ENCODE measurements around the gene ASPDH. TPM values are rescaled to one million over a fixed set of nuclear protein-coding genes. Genes with fewer than 3 reads are reported as not detected.
"Not testable (repeated sequence)": the region's sequence is repeated elsewhere in the genome, so short reads cannot be mapped to it uniquely, and the experiment has no call there.

ASPDH gene
- total RNA-seq, 4 donors from 2014 or later, result not detected

- Histone ChIP-seq H3K9me3 (peaks cover 0 to 26% (median 0%) of the 10 kb centered on the region in 3 donors), H3K4me3 (no peak overlapping the region), H3K27ac (no peak overlapping the region), H3K27me3 (peaks cover 33% of the 10 kb centered on the region), H3K4me1 (no peaks in the 10 kb centered on the region), H3K36me3 (no peaks in the 10 kb centered on the region)
- 57 to 63% methylated on average over 3 of the region's 3 CpGs for WGBS, 2 donors (ENCODE audit: low coverage in 1 of 2)
- no peak for ATAC-seq
- no peak for TF ChIP-seq EP300 (IDR thresholded peaks at IDR 0.05)
These were observed 20.8 kb upstream of the ASPDH start for GRCh38 chr19:50534478-50534877.

GRCh38 chr19:50532952-50533351 is 19.2 kb upstream of the ASPDH start:
- WGBS, 2 donors (ENCODE audit: low coverage in 1 of 2), result 83 to 94% methylated on average over 4 of the region's 4 CpGs
- TF ChIP-seq POLR2AphosphoS5 (IDR thresholded peaks at IDR 0.05) (no peak), CTCF (IDR thresholded peaks at IDR 0.05) (no peak), POLR2A (IDR thresholded peaks at IDR 0.05) (no peak), EP300 (IDR thresholded peaks at IDR 0.05) (no peak)
- H3K27me3 ChIP-seq, result peaks cover 35% of the 10 kb centered on the region
- H3K4me1 ChIP-seq, result no peaks in the 10 kb centered on the region
- no peak for ATAC-seq
- no peak overlapping the region for H3K4me3 ChIP-seq
- H3K27ac ChIP-seq, result no peak overlapping the region
- H3K9me3 ChIP-seq, result peaks cover 0 to 26% (median 0%) of the 10 kb centered on the region in 3 donors
- H3K36me3 ChIP-seq, result no peaks in the 10 kb centered on the region

GRCh38 chr19:50531171-50531612 is 17.5 kb upstream of the ASPDH start:
- peaks cover 35% of the 10 kb centered on the region for H3K27me3 ChIP-seq
- H3K4me1 ChIP-seq, result no peaks in the 10 kb centered on the region
- WGBS, 2 donors (ENCODE audit: low coverage in 1 of 2), result no CpG with 5 or more reads among the region's 14 CpGs
- peaks cover 0 to 26% (median 0%) of the 10 kb centered on the region in 3 donors for H3K9me3 ChIP-seq
- ATAC-seq, result no peak
- no peak overlapping the region for H3K4me3 ChIP-seq
- H3K36me3 ChIP-seq, result no peaks in the 10 kb centered on the region
- H3K27ac ChIP-seq, result no peak overlapping the region
- TF ChIP-seq EP300 (IDR thresholded peaks at IDR 0.05) (no peak), POLR2A (IDR thresholded peaks at IDR 0.05) (no peak), CTCF (IDR thresholded peaks at IDR 0.05) (no peak), POLR2AphosphoS5 (IDR thresholded peaks at IDR 0.05) (no peak)

GRCh38 chr19:50528052-50528451 is 14.3 kb upstream of the ASPDH start:
- not testable (repeated sequence) for ATAC-seq, H3K27ac ChIP-seq, H3K4me3 ChIP-seq, H3K36me3 ChIP-seq, H3K4me1 ChIP-seq
- 84 to 93% methylated on average over 2 to 3 of the region's 3 CpGs for WGBS, 2 donors (ENCODE audit: low coverage in 1 of 2)
- Histone ChIP-seq H3K9me3 (peaks cover 0 to 12% (median 0%) of the 10 kb centered on the region in 3 donors), H3K27me3 (peaks cover 35% of the 10 kb centered on the region)

- Histone ChIP-seq H3K4me3 (no peak overlapping the region), H3K27me3 (peaks cover 5% of the 10 kb centered on the region), H3K9me3 (no peaks in the 10 kb centered on the region), H3K27ac (no peak overlapping the region), H3K36me3 (peaks cover 0 to 11% of the 10 kb centered on the region in 2 donors), H3K4me1 (no peaks in the 10 kb centered on the region)
- WGBS, 2 donors (ENCODE audit: low coverage in 1 of 2), result 93% methylated on average over 6 of the region's 10 CpGs; no CpG with 5 or more reads in 1 of the 2 donors
- no peak for ATAC-seq
- TF ChIP-seq POLR2AphosphoS5 (IDR thresholded peaks at IDR 0.05) (no peak), CTCF (IDR thresholded peaks at IDR 0.05) (no peak), EP300 (IDR thresholded peaks at IDR 0.05) (no peak), POLR2A (IDR thresholded peaks at IDR 0.05) (no peak)
These were observed 9.2 kb upstream of the ASPDH start for GRCh38 chr19:50522881-50523280.

GRCh38 chr19:50520822-50521465 is 7.2 kb upstream of the ASPDH start:
- TF ChIP-seq POLR2A (IDR thresholded peaks at IDR 0.05) (no peak), CTCF (IDR thresholded peaks at IDR 0.05) (no peak), EP300 (IDR thresholded peaks at IDR 0.05) (no peak)
- H3K27ac ChIP-seq, result no peak overlapping the region
- peaks cover 0 to 18% of the 10 kb centered on the region in 2 donors for H3K36me3 ChIP-seq
- H3K9me3 ChIP-seq, result no peaks in the 10 kb centered on the region
- no peaks in the 10 kb centered on the region for H3K4me1 ChIP-seq
- WGBS, 2 donors (ENCODE audit: low coverage in 1 of 2), result 82 to 87% methylated on average over 9 to 17 of the region's 17 CpGs
- no peak overlapping the region for H3K4me3 ChIP-seq
- ATAC-seq, result no peak
- H3K27me3 ChIP-seq, result peaks cover 15% of the 10 kb centered on the region

All from gastroesophageal sphincter (tissue), 4 donors.